ENCODE data around the gene SLC45A2.

Gene SLC45A2

GRCh38 chr5:34022121-34022705 is 37.7 kb upstream of the SLC45A2 start:
- TF ChIP-seq EZH2phosphoT487 (conservative IDR thresholded peaks at IDR 0.05; ENCODE audit: low read length), result no peak
- Histone ChIP-seq H3K4me3 (ENCODE audit: insufficient read depth, low read length, poor library complexity, severe bottlenecking) (no peak overlapping the region), H3K27me3 (ENCODE audit: low read length) (no peaks in the 10 kb centered on the region), H3K36me3 (ENCODE audit: low read length) (no peaks in the 10 kb centered on the region), H4K20me1 (ENCODE audit: low read depth, low read length) (no peaks in the 10 kb centered on the region), H3F3A (ENCODE audit: insufficient read depth) (no peaks in the 10 kb centered on the region), H3K79me2 (ENCODE audit: insufficient read depth, low read length) (no peaks in the 10 kb centered on the region), H3K27ac (ENCODE audit: low read depth, low read length) (no peak overlapping the region), H2AFZ (ENCODE audit: low read depth, low read length, severe bottlenecking) (no peak overlapping the region), H3K9me3 (ENCODE audit: insufficient read depth, low read length) (no peaks in the 10 kb centered on the region), H3K9ac (ENCODE audit: low read length) (no peak overlapping the region), H3K9me2 (replicated peaks; ENCODE audit: insufficient read depth, low read length) (no peaks in the 10 kb centered on the region), H3K4me2 (ENCODE audit: low read depth, low read length, poor library complexity, severe bottlenecking) (no peak overlapping the region)

GRCh38 chr5:34021334-34021733 is 36.8 kb upstream of the SLC45A2 start:
- H3K9me2 ChIP-seq (replicated peaks; ENCODE audit: insufficient read depth, low read length), result no peaks in the 10 kb centered on the region
- no peaks in the 10 kb centered on the region for H4K20me1 ChIP-seq (ENCODE audit: low read depth, low read length)
- H3K27ac ChIP-seq (ENCODE audit: low read depth, low read length), result no peak overlapping the region
- no peaks in the 10 kb centered on the region for H3K9me3 ChIP-seq (ENCODE audit: insufficient read depth, low read length)
- H2AFZ ChIP-seq (ENCODE audit: low read depth, low read length, severe bottlenecking), result no peak overlapping the region
- no peaks in the 10 kb centered on the region for H3K27me3 ChIP-seq (ENCODE audit: low read length)
- TF ChIP-seq CTCF (IDR thresholded peaks at IDR 0.05; ENCODE audit: insufficient read depth, low read length, poor library complexity, severe bottlenecking) (no peak), EZH2phosphoT487 (conservative IDR thresholded peaks at IDR 0.05; ENCODE audit: low read length) (no peak)
- no peaks in the 10 kb centered on the region for H3K36me3 ChIP-seq (ENCODE audit: low read length)
- H3K79me2 ChIP-seq (ENCODE audit: insufficient read depth, low read length), result no peaks in the 10 kb centered on the region
- no peak overlapping the region for H3K4me2 ChIP-seq (ENCODE audit: low read depth, low read length, poor library complexity, severe bottlenecking)
- no peak overlapping the region for H3K4me3 ChIP-seq (ENCODE audit: insufficient read depth, low read length, poor library complexity, severe bottlenecking)
- H3F3A ChIP-seq (ENCODE audit: insufficient read depth), result no peaks in the 10 kb centered on the region
- H3K9ac ChIP-seq (ENCODE audit: low read length), result no peak overlapping the region

GRCh38 chr5:34020726-34021125 is 36.2 kb upstream of the SLC45A2 start:
- no peak for TF ChIP-seq EZH2phosphoT487 (conservative IDR thresholded peaks at IDR 0.05; ENCODE audit: low read length)
- no peak for TF ChIP-seq CTCF (IDR thresholded peaks at IDR 0.05; ENCODE audit: insufficient read depth, low read length, poor library complexity, severe bottlenecking)

DNA sequence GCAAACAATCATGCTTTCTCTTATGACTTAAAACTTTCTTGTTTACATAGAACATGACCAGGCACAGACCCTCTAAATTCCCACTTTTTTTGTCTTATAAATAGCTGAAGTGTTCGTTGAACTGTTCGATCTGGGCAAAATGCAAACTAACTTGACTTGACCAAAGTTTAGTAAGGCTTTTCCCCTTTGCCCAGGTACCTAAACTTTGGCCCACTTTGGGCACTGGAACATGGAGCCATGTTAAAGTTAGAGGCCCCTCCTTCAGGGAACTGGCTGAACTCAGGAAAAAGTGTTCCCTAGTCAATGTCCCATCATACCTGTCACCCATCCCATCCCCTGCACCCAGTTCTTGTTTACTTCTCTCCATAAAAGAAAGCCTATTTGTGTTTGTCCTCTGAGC is 32.8 kb upstream of the SLC45A2 start:
- no peaks in the 10 kb centered on the region for H3K9me2 ChIP-seq (replicated peaks; ENCODE audit: insufficient read depth, low read length)
- no peak overlapping the region for H3K27ac ChIP-seq (ENCODE audit: low read depth, low read length)
- H3K9me3 ChIP-seq (ENCODE audit: insufficient read depth, low read length), result no peaks in the 10 kb centered on the region
- H3K36me3 ChIP-seq (ENCODE audit: low read length), result no peaks in the 10 kb centered on the region
- no peaks in the 10 kb centered on the region for H4K20me1 ChIP-seq (ENCODE audit: low read depth, low read length)
- H2AFZ ChIP-seq (ENCODE audit: low read depth, low read length, severe bottlenecking), result no peak overlapping the region
- no peaks in the 10 kb centered on the region for H3K79me2 ChIP-seq (ENCODE audit: insufficient read depth, low read length)
- H3F3A ChIP-seq (ENCODE audit: insufficient read depth), result no peaks in the 10 kb centered on the region
- H3K27me3 ChIP-seq (ENCODE audit: low read length), result no peaks in the 10 kb centered on the region
- H3K4me2 ChIP-seq (ENCODE audit: low read depth, low read length, poor library complexity, severe bottlenecking), result no peak overlapping the region
- TF ChIP-seq CTCF (IDR thresholded peaks at IDR 0.05; ENCODE audit: insufficient read depth, low read length, poor library complexity, severe bottlenecking), result no peak
- TF ChIP-seq EZH2phosphoT487 (conservative IDR thresholded peaks at IDR 0.05; ENCODE audit: low read length), result no peak
- no peak overlapping the region for H3K4me3 ChIP-seq (ENCODE audit: insufficient read depth, low read length, poor library complexity, severe bottlenecking)
- no peak overlapping the region for H3K9ac ChIP-seq (ENCODE audit: low read length)

More at GRCh38 chr5:34020726-34021125, 36.2 kb upstream of the SLC45A2 start:
- Histone ChIP-seq H3K9me3 (ENCODE audit: insufficient read depth, low read length) (no peaks in the 10 kb centered on the region), H3K9me2 (replicated peaks; ENCODE audit: insufficient read depth, low read length) (no peaks in the 10 kb centered on the region), H3K9ac (ENCODE audit: low read length) (no peak overlapping the region), H4K20me1 (ENCODE audit: low read depth, low read length) (no peaks in the 10 kb centered on the region), H3F3A (ENCODE audit: insufficient read depth) (no peaks in the 10 kb centered on the region), H3K4me2 (ENCODE audit: low read depth, low read length, poor library complexity, severe bottlenecking) (no peak overlapping the region), H2AFZ (ENCODE audit: low read depth, low read length, severe bottlenecking) (no peak overlapping the region), H3K36me3 (ENCODE audit: low read length) (no peaks in the 10 kb centered on the region), H3K27me3 (ENCODE audit: low read length) (no peaks in the 10 kb centered on the region), H3K4me3 (ENCODE audit: insufficient read depth, low read length, poor library complexity, severe bottlenecking) (no peak overlapping the region), H3K27ac (ENCODE audit: low read depth, low read length) (no peak overlapping the region), H3K79me2 (ENCODE audit: insufficient read depth, low read length) (no peaks in the 10 kb centered on the region)
